Endothelial cell of umbilical vein (primary cell): ENCODE measurements around the gene APCDD1. TPM values are rescaled to one million over a fixed set of nuclear protein-coding genes. Genes with fewer than 3 reads are reported as not detected.

ENCODE experiments used
- BruUV-seq: library from RNA; stranded (reverse); fragments of 400-500 nt; replicated peaks from 2 replicates; lab custom pipeline; 2021; lab: Mats Ljungman, UMichigan
- CTCF ChIA-PET: fragments of 300-600, 350-600 bp; sonication (Branson Sonifier 250); formaldehyde crosslinking; loops from one replicate; lab custom pipeline; 2021; ENCODE audit warnings: antibody characterized with exemption, inconsistent platforms; lab: Charles Lee
- POLR2A ChIA-PET: fragments of 300-600, 350-600 bp; sonication (Branson Sonifier 250); formaldehyde crosslinking; loops from one replicate; lab custom pipeline; 2021; ENCODE audit warnings: antibody characterized with exemption, inconsistent platforms; lab: Charles Lee
- DNase-seq: peaks from one replicate; pipeline ENCODE4 v3.0.0-alpha.2; 2011; ENCODE audit warnings: low read depth, low spot score
- FAIRE-seq: peaks from 2 replicates; lab custom pipeline; 2011; peaks lifted over from hg19 to GRCh38; lab: Jason Lieb, UNC
- H2AFZ ChIP-seq: 2 replicates; pipeline ENCODE4 v1.6.0; 2012; ENCODE audit warnings: low read depth, low read length, control low read depth, inconsistent platforms
- H3K27ac ChIP-seq: 2 replicates; pipeline ENCODE4 v1.5.1; 2011; ENCODE audit warnings: low read depth, mild to moderate bottlenecking, control low read depth, low read length, moderate library complexity; ENCODE audit not compliant: insufficient read depth
- H3K27me3 ChIP-seq, 2 experiments: 2 replicates each; pipeline versions ENCODE4 v1.6.0 to v1.6.1; 2011; ENCODE audit warnings: low read length in 2 of 2, mixed read lengths in 1 of 2; ENCODE audit not compliant: control insufficient read depth in 2 of 2, insufficient read depth in 2 of 2
- H3K36me3 ChIP-seq, 2 experiments: 2 replicates in 1 of 2; 3 replicates in 1 of 2; pipeline ENCODE4 v1.5.1; 2011; ENCODE audit warnings: low read length in 2 of 2, mild to moderate bottlenecking in 1 of 2, moderate library complexity in 1 of 2; ENCODE audit not compliant: control insufficient read depth in 2 of 2, insufficient read depth in 2 of 2; ENCODE audit errors: extremely low read depth in 1 of 2
- H3K4me1 ChIP-seq: 3 replicates; pipeline ENCODE4 v1.5.1; 2011; ENCODE audit warnings: mild to moderate bottlenecking, low read length; ENCODE audit not compliant: control insufficient read depth, insufficient read depth; ENCODE audit errors: extremely low read depth
- H3K4me2 ChIP-seq: 2 replicates; pipeline ENCODE4 v1.6.1; 2011; ENCODE audit warnings: low read length, control low read depth, mixed read lengths; ENCODE audit not compliant: insufficient read depth
- H3K4me3 ChIP-seq, 3 experiments: fragments of 200-600 bp in 1 of 3; sonication (generic), shearing (Covaris generic) in 1 of 3; replicated peaks in 1 of 3; 2 replicates each; pipeline ENCODE4 v1.5.1; 2011 to 2016; ENCODE audit warnings: control low read depth in 3 of 3, low read length in 3 of 3, mild to moderate bottlenecking in 2 of 3, inconsistent platforms in 1 of 3, low read depth in 1 of 3, moderate library complexity in 1 of 3; ENCODE audit not compliant: insufficient read depth in 1 of 3
- H3K79me2 ChIP-seq: 2 replicates; pipeline ENCODE4 v1.6.0; 2012; ENCODE audit warnings: low read length, inconsistent platforms; ENCODE audit not compliant: control insufficient read depth, insufficient read depth
- H3K9ac ChIP-seq: replicated peaks from 2 replicates; pipeline ENCODE3; 2011; ENCODE audit warnings: low read length, control low read depth; ENCODE audit not compliant: insufficient read depth; ENCODE audit errors: extremely low read depth
- H3K9me1 ChIP-seq: replicated peaks from 3 replicates; pipeline ENCODE4 v1.6.0; 2011; ENCODE audit warnings: mild to moderate bottlenecking, low read length; ENCODE audit not compliant: control insufficient read depth, insufficient read depth; ENCODE audit errors: extremely low read depth
- H3K9me3 ChIP-seq: replicated peaks from 2 replicates; pipeline ENCODE4 v1.5.1; 2012; ENCODE audit warnings: low read length, inconsistent platforms; ENCODE audit not compliant: control insufficient read depth, insufficient read depth
- H4K20me1 ChIP-seq: replicated peaks from 2 replicates; pipeline ENCODE3; 2011; ENCODE audit warnings: mild to moderate bottlenecking, low read length; ENCODE audit not compliant: control insufficient read depth, insufficient read depth; ENCODE audit errors: extremely low read depth
- EZH2 ChIP-seq: IDR thresholded peaks from 2 replicates; pipeline ENCODE4 v1.6.1; 2012; ENCODE audit warnings: borderline replicate concordance, low read depth, mild to moderate bottlenecking, moderate library complexity, low read length, inconsistent platforms; ENCODE audit not compliant: severe bottlenecking
- FOS ChIP-seq: IDR thresholded peaks from 2 replicates; pipeline ENCODE4 v1.6.1; 2011; ENCODE audit warnings: mild to moderate bottlenecking, low read length, moderate library complexity, borderline replicate concordance; ENCODE audit not compliant: insufficient read depth
- GATA2 ChIP-seq: IDR thresholded peaks from 2 replicates; pipeline ENCODE4 v1.7.0; 2011; ENCODE audit warnings: low read depth, mild to moderate bottlenecking, moderate library complexity, mixed read lengths, low read length; ENCODE audit not compliant: insufficient read length, insufficient read depth
- JUN ChIP-seq: IDR thresholded peaks from 2 replicates; pipeline ENCODE4 v1.6.1; 2011; ENCODE audit warnings: borderline replicate concordance, low read depth; ENCODE audit not compliant: insufficient read length, insufficient read depth
- MYC ChIP-seq: IDR thresholded peaks from one replicate; pipeline ENCODE4 v1.6.1; 2011; ENCODE audit warnings: mild to moderate bottlenecking, low read depth, low read length
- POLR2A ChIP-seq: IDR thresholded peaks from 2 replicates; pipeline ENCODE4 v1.6.1; 2012; ENCODE audit warnings: low read depth, mild to moderate bottlenecking, control low read depth, low read length
- POLR2AphosphoS5 ChIP-seq: IDR thresholded peaks from 2 replicates; pipeline ENCODE4 v1.6.1; 2012; ENCODE audit warnings: low read depth, mild to moderate bottlenecking, control low read depth, low read length, moderate library complexity; ENCODE audit not compliant: insufficient read depth
- dilution Hi-C: fragments of 300-500 bp; cut with MboI; formaldehyde crosslinking; loops from one replicate; pipeline ENCODE4 v1.15.0; 2019; ENCODE audit warnings: low sequenced_read_pairs; ENCODE audit not compliant: extremely low pct_ligation_motif_present
- intact Hi-C: fragments of 100-400 bp; cut with micrococcal nuclease; formaldehyde crosslinking; loops from one replicate; pipeline ENCODE4 v1.10.0; 2022
- polyA plus RNA-seq, 4 experiments: library from polyadenylated mRNA; depleted of rRNA in 3 of 4; stranded (reverse) in 3 of 4; unstranded in 1 of 4; fragments of >200 nt; gene quantifications; 2 replicates each; pipeline versions ENCODE4 v1.2.1 to v1.2.3, GENCODE V29; 2011 to 2012; ENCODE audit warnings: missing spikeins in 1 of 4
- total RNA-seq: library from RNA; stranded (reverse); gene quantifications from 2 replicates; pipeline ENCODE4 v1.2.3, GENCODE V29; 2021
- TF ChIP-seq, protein P1 (sequence below): IDR thresholded peaks from 2 replicates; pipeline ENCODE4 v1.6.1; 2011; ENCODE audit not compliant: insufficient read depth, insufficient read length
- TF ChIP-seq, protein P2 (sequence below), 2 donors: IDR thresholded peaks; 1 replicate in 1 of 2; 2 replicates in 1 of 2; pipeline ENCODE4 v1.5.1; 2011; ENCODE audit warnings: low read length in 2 of 2, mild to moderate bottlenecking in 2 of 2, moderate library complexity in 2 of 2, control low read depth in 1 of 2, inconsistent platforms in 1 of 2, low read depth in 1 of 2; ENCODE audit not compliant: insufficient read depth in 1 of 2; ENCODE audit errors: extremely low read depth in 1 of 2

The APCDD1 gene
- total and polyA plus RNA-seq, 2 donors (not counting 3 experiments of a cell fraction or from before 2014, with no cell fraction given): 0.95 to 1.4 TPM

DNA sequence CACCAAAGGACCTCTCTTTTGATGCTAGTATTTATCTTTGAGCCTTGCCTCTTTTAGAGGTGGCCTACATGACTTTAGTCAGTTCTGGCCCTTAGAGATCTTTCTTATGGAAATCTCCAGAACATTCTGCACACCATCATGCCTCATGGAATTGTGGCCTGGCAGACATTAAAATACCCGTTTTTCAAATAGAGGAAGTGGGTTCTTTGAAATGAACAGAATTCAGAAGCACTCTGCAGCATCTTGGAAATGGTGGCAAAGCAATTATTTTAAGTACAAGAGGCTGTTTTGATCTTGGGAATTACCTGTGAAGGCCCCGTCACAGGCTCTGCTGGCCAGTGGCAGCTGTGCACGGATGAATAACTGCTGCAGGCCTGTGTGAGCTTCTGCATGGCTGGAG, 40.7 kb upstream of the APCDD1 start:
- BruUV-seq: no TSS peak
- no peak overlapping the region for H3K4me2 ChIP-seq
- dilution Hi-C loops: no loop called here
- H3K79me2 ChIP-seq: no peaks in the 10 kb centered on the region
- no peaks in the 10 kb centered on the region for H4K20me1 ChIP-seq
- H3K4me3 ChIP-seq: no peak overlapping the region
- no peaks in the 10 kb centered on the region for H3K36me3 ChIP-seq
- no peaks in the 10 kb centered on the region for H3K9me3 ChIP-seq
- CTCF ChIA-PET: no interaction called here
- POLR2A ChIA-PET: no interaction called here
- DNase-seq (no peak), FAIRE-seq (no peak)
- no peaks in the 10 kb centered on the region for H3K9me1 ChIP-seq
- no peak overlapping the region for H3K9ac ChIP-seq
- no peaks in the 10 kb centered on the region for H3K4me1 ChIP-seq
- H2AFZ ChIP-seq: no peak overlapping the region
- intact Hi-C loops: no loop called here
- no peaks in the 10 kb centered on the region for H3K27me3 ChIP-seq
- H3K27ac ChIP-seq: no peak overlapping the region
- TF ChIP-seq, protein P1, sequence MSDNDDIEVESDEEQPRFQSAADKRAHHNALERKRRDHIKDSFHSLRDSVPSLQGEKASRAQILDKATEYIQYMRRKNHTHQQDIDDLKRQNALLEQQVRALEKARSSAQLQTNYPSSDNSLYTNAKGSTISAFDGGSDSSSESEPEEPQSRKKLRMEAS: no peak
- no peak for TF ChIP-seq POLR2AphosphoS5
- no peak for TF ChIP-seq EZH2
- TF ChIP-seq MYC: no peak
- no peak for TF ChIP-seq FOS
- TF ChIP-seq JUN: no peak
- TF ChIP-seq POLR2A: no peak
- TF ChIP-seq, protein P2, sequence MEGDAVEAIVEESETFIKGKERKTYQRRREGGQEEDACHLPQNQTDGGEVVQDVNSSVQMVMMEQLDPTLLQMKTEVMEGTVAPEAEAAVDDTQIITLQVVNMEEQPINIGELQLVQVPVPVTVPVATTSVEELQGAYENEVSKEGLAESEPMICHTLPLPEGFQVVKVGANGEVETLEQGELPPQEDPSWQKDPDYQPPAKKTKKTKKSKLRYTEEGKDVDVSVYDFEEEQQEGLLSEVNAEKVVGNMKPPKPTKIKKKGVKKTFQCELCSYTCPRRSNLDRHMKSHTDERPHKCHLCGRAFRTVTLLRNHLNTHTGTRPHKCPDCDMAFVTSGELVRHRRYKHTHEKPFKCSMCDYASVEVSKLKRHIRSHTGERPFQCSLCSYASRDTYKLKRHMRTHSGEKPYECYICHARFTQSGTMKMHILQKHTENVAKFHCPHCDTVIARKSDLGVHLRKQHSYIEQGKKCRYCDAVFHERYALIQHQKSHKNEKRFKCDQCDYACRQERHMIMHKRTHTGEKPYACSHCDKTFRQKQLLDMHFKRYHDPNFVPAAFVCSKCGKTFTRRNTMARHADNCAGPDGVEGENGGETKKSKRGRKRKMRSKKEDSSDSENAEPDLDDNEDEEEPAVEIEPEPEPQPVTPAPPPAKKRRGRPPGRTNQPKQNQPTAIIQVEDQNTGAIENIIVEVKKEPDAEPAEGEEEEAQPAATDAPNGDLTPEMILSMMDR (IDR thresholded peaks at IDR 0.05; ENCODE audit: extremely low read depth in 1 of 2, insufficient read depth in 1 of 2, low read depth in 1 of 2, low read length in 2 of 2): no peak
- TF ChIP-seq GATA2: no peak
